GM18507 (cell line): Measurements from ENCODE around the gene CPED1.
"Not testable (repeated sequence)": the region's sequence is repeated elsewhere in the genome, so short reads cannot be mapped to it uniquely, and the experiment has no call there.

Source experiments
- DNase-seq: peaks from one replicate; pipeline ENCODE4 v3.0.0; 2011; ENCODE audit warnings: low read depth; ENCODE audit not compliant: insufficient read length; ENCODE audit errors: extremely low spot score
- FAIRE-seq: peaks from 2 replicates; lab custom pipeline; 2011; peaks lifted over from hg19 to GRCh38; lab: Jason Lieb, UNC

CPED1 gene

GRCh38 chr7:120979765-120980499, 8.6 kb upstream of the CPED1 start:
- DNase-seq (no peak), FAIRE-seq (no peak)

- DNase-seq (no peak), FAIRE-seq (no peak)
These were observed 7.4 kb upstream of the CPED1 start for GRCh38 chr7:120981117-120981516.

- no peak for FAIRE-seq
- DNase-seq = no peak
These were observed 6.5 kb upstream of the CPED1 start for GRCh38 chr7:120981888-120982615.

- FAIRE-seq, DNase-seq: not testable (repeated sequence)
These were observed 4.9 kb upstream of the CPED1 start for GRCh38 chr7:120983592-120983991.

GRCh38 chr7:120984406-120984805, 4.1 kb upstream of the CPED1 start:
- no peak for FAIRE-seq
- DNase-seq = no peak

- DNase-seq = no peak
- no peak for FAIRE-seq
These were observed 3.3 kb upstream of the CPED1 start for GRCh38 chr7:120985130-120985758.

- FAIRE-seq (no peak), DNase-seq (no peak)
These were observed 2.7 kb upstream of the CPED1 start for GRCh38 chr7:120985839-120986238.

DNA sequence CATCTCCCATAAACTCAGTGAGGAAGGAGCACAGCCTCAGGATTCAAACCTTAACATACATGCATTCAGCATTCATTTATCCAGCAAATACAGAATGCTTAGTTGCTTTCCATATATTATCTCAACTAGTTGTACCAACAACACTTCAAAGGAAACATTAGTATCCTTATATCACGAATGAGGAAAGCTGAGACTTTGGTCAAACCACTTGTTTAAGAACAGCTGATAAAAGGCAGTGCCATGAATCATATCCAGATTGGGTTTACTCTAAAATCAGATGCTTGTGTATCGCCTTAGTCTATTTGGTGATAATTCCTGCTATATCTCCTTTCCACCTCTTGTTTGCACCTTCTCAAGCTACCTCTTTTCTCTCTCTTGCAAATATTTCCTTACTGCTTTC, 1.9 kb upstream of the CPED1 start:
- no peak for DNase-seq
- FAIRE-seq = no peak

- DNase-seq (no peak), FAIRE-seq (no peak)
These were observed 1.2 kb upstream of the CPED1 start for GRCh38 chr7:120987280-120987679.

DNA sequence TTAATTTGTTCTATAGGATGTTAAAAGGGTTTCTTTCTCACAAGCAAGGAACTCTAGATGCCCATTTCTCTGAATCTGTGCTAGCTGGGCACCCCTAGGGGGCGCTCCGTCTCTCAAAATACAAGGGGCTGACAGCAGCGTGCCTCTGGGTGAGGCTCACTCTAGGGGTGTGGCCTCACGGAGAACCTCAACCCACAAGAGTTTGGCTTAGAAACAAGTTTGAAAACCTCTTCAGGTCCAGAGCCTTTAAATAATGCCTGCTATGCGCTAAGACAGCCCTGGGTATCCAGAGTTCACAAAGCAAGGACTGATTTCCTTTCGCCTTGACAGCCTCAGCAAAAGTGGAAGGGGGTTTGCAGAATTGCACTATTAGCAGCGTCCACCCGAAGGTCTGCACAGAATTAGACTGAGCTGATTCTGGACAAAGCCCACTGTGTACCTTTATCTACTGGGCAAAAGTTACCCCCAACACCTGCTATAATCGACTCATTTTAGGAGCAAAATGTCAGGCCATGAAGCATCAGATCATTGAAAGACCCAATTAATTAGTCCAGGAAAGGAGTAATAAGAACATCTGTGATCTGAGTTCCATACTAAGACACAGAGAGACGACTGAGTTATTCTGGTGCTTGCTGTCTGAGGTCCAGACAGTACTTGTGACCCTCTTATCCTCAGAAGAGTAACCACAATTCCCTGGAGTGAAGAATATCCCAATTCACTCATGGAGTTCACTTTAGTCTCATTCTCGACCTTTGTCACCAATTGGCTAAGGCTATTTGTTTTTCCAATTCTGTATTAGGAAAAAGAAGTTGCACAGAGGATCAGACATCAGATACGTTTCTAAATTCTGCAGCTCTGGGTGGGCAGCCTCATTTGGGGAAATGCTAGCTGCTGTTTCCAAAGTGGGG, 574 bp upstream of the CPED1 start:
- DNase-seq = peak; percentile 54
- peak; percentile 92 for FAIRE-seq

DNA sequence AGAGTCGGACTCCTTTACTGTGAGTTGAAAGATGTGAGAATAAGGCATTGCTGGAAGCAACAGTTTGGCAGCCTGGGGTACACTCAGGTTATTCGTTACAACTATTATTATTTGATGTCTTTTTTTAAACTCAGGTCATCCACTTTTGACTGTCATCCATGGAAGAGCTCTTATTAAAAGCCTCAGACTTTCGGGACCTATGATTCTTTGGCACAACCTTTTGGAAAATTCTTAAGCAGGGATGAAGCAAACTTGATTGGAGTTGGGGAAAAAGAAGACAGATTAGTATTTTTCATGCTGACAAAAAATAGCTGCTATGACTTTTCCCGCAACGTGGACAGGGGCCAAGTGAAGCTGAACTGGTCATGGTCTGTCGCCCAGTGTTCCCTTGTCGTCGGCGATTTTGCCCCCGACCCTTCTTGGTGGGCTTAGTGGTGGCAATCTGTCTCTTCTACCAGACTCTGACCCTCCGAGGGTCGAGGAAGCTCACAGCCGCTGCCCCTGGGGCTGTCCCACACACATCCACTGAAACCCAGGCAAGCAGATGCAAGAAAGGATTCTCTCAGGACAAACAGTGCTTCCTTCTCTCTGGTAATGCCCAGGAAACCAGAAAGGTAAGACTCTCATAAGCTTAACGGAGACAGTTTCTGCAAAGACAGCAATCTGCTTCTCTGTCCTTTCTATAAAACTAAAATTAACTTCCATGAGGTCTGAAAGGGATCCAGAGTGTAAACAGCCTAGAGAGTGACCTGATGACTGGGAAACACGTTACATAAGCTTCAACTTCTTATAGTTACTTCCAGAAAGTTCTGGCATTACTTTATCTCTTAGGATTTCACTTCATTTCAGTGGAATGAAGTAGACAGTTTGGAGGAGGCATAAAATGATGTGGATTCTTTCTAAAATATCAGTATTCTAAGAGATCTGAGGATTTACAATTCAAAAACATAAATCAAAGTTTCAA, 1.0 kb downstream of the CPED1 start:
- no peak for DNase-seq
- no peak for FAIRE-seq

- DNase-seq (no peak), FAIRE-seq (no peak)
These were observed 2.1 kb downstream of the CPED1 start for GRCh38 chr7:120990468-120991118.

- FAIRE-seq = no peak
- DNase-seq = no peak
These were observed 2.6 kb downstream of the CPED1 start for GRCh38 chr7:120991161-120991560.

DNA sequence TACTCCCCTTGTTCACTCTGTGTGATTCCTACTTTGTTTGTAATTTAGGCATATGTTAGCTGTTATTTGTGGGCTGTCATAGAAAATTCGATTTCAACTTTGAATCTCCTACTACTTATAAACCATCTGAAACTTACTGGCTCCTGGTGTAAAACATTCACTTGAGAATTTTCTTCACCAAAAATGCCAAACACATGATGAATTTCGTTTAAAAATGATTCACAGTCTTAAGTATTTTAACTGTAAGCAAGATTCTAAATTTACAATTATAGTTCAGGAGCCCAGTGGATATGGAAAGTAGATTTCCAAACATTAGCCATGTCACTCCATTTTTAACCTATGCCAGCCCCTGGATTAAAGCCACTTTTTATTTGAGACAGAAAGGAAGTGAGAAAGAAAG, 3.1 kb downstream of the CPED1 start:
- DNase-seq (no peak), FAIRE-seq (no peak)

DNA sequence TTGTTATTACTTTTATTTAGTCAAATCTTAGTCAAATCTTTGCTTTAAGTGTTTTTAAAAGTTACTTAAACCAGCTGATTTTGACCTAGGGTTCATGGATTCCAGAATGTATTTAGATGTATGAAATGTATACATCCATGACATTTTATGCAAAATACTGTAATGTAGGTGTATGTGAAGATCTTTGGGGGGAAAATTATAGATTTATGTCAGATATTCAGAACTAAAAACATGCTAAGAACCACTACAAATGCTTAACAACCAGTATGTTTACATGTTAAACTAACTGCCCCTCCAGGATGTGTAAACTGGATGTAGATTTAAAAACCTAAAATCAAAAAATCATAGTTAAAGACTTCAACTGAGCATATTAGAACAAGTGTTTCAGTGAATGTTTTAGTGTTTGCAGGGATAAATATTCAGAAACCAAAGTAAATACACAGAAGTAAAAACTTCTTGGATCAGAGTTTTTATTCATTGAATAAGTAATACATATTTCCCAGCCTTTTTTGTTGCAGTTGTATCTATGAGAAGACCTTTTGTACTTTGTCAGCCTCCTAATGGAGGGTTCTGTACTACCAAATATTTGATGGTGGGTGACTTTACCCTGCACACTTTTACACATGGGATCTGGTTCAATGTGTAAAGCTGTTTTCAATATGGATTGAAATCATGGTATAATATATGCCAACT, 3.9 kb downstream of the CPED1 start:
- FAIRE-seq (no peak), DNase-seq (no peak)

DNA sequence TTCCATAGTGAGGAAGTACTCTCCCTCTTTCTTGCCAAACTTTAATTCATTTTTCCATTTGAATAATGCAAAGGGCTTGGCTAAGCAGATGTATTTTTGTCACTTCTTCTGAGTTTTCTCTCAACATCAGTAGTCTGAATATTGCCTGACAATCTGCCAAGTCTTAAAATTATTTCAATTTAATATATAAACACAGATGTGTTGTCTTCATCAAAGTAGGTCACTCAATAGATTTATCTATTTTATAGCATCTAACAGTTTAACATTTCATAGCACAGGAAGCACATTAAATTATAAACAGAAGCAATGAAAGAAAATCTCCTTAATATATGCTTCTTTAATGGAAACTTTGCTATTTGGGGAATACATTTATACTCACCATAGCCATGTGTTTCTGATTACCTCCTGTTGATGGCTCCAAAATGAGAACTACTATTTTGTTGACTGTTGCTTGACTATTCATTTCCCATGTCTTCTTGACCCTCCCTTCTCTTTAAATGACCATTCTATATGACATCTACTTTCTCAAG, 4.5 kb downstream of the CPED1 start:
- FAIRE-seq (no peak), DNase-seq (no peak)

GRCh38 chr7:120993553-120994191, 5.2 kb downstream of the CPED1 start:
- DNase-seq = no peak
- no peak for FAIRE-seq
